Fibroblast of skin of scalp (primary cell): ENCODE measurements around the gene CADM4.

Experiments
- DNase-seq: peaks from one replicate; pipeline ENCODE4 v3.0.0-alpha.2; 2013

Gene CADM4

DNA sequence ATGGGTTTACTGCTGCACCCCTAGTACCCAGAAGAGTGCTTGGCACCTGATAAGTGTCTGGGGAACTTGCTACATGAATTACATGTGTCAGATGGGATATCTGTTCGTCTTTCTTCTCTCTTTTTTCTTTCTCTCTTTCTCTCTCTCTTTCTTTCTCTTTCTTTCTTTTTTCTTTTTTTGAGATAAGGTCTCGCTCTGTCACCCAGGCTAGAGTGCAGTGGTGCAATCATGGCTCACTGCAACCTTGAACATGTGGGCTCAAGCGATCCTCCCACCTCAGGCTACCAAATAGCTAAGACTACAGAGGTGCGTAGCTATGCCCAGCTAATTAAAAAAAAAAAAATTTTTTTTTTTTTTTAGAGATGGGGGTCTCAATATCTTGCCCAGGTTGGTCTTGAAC lies 6.1 kb downstream of the CADM4 start:
- DNase-seq, result no peak

DNA sequence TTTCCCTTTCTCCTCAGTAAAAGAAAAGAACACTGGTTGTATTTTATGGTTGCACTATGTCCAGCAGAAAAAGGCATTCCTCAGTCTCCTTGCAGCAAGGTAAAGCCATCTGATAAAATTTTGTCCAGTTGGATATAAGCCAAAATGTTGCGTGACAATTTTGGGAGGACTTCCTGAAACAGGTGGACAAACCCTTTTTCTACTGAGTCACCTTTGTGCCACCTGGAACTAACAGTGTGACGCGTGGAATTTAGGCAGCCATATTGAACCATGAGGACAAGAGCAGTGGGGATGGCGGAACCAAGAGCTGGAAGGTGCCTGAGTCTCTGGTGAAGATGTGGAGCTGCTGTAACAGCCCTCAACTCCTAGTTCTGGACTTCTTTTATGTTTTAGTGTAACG lies 8.2 kb downstream of the CADM4 start:
- DNase-seq, result no peak

DNA sequence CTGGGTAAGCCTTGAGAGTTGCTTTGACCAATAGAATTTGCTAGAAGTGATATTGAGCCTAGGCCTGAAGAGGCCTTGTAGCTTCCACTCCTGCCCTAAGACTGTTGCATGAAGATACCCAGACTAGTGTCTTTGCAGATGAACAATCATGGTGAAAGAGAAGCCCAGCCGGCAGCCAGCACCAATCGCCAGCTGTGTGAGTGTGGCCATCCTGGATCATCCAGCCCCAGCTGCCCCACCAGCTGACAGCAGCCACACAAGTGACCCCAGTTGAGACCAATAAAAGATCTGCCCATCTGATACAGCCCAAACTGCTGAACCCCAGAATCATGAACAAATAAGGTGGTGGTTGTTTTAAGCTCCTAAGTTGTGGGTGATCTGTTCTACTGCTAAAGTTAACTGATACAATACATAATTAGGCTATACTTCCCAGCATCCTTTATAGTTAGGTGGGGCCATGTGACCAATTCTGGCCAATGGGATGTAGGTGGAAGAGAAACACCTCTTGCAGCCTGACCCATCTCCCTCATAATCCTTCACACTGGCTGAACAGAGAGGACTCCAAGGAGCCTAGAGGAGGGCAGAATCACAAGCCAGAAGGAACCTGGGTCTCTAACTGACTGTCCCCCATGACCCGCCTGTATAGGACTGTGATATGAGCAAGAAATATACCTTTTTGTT lies 10.9 kb downstream of the CADM4 start:
- DNase-seq, result no peak

DNA sequence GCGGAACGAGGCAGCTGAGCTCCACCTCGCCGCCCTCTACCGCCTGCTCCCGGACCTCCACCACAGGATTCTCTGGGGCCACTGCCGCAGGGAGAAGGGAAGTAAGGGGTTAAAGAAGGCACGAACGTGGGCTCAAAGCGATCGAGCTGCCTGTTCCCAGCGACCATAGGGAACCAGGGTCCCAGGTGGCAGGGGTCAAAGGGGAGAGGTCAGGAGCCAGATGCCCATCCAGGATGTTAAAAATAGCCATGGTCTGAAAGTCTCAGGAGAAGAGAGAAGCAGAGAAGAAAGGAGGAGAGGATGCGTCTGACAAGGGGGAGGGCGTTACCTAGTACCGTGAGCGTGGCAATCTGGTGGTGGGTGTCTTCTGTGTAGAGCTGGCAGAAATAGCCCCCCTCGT lies 12.8 kb downstream of the CADM4 start:
- no peak for DNase-seq

DNA sequence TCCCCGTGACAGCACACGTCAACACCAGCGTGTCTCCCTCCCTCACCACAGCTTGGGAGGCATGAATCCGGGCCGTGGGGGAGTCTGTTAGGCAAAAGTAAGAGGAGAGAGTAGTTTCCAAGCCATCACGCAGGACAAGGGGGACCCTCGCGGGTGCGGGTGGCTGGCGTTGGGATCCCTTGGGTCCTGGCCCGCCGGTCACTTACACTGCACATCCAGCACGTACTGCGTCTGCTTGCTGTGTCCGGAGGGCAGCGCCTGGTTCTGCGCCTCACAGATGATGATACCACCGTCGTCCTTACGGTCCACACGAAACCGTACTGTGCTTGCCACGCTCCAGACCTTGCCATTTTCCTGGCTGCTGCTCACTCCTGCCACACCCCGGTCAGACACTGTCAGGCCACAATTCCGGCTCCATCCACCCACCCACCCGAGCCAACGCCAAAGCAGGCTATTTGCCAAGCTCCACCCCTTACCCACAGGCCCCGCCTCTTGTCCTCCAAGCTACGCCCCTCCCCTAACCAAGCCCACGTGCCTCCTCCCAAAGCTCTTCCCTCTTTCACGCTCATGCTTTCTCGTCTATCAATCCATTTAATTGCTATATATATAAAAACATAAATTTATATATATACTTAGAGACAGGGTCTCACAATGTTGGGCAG lies 13.6 kb downstream of the CADM4 start:
- peak; percentile 9 for DNase-seq

DNA sequence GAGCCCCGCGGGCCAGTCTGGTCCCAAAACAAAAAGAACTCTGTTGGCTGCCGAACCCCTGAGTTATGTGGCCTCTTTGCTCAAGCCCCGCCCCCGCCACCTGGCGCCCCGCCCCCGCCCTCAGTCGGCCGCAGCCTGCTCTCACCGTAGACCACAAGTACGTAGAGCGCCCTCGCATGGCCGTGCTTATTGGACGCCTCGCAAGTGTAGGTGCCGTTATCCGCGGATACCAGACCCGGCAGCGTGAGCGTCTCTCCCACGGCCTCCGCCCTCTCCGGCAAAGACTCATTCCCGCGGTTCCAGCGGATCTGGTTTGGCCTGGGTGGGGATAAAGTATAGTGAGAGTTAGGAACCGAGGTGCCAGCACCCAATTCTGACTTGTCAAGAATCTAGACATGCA lies 14.7 kb downstream of the CADM4 start:
- no peak for DNase-seq

DNA sequence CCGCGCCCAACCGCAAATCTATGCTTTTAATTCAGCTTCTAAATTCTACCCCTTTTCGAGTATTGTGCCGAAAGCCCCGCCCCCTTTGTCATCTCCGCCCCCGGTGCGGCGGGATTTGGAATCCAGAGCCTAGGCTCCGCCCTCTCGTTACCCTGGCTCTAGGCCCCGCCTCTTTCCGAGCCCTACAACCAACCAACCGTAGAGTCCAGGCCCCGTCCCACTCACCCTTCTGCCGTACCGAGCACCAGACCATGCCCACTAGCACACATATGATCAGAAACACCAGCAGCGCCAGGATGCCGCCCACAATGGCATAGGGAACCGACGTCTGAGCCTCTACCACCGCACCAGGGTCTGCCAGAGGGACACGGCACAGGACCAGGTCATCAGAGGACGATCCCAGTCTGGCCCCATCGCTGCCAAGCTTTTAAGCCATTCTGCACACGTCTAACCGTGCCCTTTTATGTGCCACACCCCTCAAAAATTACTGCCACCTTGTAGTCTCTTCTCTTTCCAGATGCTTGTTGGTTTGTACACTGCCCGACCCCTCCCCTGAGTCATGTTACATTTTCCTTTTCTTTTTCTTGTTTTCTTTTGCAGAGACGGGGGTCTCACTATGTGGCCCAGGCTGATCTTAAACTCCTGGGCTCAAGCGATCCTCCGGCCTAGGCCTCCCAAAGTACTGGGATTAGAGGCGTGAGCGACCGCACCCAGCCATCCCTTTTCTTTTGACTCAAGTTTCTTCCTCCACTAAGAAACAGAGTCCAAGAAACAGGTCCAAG lies 15.6 kb downstream of the CADM4 start:
- no peak for DNase-seq

DNA sequence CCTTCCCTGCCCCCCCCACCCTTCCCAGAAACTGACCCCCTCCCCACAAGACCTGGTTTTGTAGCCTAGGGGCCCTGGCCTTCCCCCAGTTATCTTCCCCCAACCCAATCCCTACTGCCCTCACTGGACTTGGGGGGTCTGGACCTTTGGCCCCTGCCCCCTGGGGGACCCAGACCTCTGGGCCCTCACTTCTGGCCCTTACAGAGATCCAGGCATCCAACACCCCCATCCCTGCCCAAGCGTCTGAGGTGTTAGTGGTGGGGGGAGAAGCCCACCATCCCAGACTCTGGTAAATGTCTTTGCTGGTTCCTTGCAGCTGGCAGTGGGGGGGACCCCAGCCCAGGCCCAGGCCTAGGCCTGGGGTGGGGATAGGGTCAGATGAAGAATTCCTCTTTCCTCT lies 16.7 kb downstream of the CADM4 start:
- DNase-seq, result no peak

DNA sequence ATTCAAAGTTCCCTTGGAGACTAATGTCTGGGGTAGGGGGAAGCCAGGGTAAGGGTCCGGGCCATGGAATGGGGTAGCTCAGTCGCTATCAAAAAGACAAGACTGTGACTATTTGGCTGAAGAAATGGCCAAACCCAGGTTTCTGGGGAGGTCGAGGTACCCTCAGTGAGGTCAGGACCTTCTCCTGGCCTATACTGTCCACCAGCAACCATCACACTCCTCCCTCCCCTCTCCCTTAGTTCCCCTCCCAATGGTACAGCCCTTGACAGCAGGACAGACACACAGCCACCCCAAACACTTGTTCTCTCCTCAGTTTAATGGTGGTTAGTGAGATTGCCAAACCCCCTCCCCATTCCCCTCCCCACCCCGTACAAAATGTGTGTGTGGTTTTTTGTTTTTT lies 17.6 kb downstream of the CADM4 start:
- DNase-seq, result no peak

DNA sequence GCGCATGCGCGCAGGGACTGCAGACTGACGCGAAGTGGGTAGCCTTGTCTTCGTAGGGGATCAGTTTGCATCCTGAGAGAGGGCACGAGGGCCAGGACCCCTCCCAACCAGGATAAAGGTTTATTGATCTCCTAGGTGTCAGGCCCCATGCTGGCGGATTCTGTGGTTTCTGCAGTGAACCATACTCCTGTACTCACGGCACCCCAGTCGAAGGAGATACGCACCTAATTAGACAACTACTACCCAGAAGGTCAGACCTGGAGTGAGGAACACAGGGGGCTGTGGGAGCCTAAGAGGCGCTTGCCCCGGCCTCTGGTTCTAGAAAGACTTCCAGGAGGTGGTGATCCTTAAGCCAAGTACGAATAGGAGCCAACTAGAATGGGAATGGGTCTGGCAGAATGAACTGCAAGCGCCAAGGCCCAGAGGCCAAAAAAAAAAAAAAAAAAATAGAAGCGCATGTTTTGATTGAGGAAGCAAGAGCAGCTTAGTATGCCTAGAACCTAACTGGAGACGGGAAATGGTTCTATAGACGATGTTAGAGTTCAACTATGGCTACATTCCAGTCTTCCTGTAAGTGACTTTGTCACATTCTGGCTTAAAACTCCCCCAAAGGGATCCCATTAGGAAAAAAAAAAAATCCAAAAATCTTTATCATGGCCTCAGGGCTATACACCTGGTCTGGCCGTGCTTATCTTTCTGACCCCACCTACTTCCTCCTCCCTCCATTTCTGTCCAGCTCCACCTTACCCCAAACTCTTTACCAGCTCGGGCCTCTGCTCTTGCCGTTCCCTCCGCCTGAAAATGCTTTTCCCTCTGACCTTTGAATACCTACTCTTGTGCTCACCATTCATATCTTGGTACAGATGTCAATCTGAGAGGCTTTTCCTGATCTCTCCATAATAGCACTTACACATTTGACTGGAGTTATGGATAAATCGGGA lies 19.3 kb downstream of the CADM4 start:
- DNase-seq, result no peak

DNA sequence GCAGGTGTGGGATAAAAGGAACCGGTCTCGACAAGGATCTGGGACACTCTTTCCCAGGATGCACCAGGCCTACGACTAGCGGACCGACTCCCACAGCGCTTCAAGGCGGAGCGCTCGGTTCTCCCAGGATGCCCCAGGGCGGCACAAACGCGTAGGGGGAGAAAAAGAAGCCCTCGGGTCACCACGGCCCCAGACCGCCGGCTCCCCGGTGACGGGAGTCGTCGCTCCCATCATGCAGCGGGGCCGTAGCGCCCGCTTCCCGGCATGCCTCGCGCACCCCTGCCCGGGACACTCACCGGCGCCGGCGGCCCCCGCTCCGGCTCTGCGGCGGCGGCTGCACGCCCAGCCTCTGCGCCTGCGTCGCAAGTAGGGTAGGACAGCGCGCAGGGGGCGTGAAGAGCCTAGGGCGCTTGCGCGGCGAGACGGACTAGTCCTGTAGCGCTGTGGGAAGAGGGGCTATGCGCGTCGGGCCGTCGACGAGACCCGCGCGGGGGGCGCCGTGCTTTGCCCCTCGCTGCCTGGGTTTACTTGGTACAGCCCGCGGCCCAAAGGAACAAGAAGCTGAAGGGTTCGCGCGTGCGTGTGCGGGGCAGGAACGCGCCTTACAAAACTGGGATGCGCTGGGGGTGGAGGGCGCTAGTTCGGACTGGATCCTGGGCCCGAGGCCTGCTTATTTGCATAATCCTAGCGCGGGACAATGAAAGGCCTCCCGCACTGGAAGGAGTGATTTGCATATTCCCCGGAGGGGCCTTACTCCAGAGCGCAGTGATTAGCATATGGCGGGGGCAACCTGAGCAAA lies 20.2 kb downstream of the CADM4 start, which contains the start of gene ZNF428:
ZNF428 (minus strand) TSS at position 368 of the 799 bp plus-strand sequence. CDS start 5,325 bp downstream, outside the sequence.
- DNase-seq, result peak; percentile 90

DNA sequence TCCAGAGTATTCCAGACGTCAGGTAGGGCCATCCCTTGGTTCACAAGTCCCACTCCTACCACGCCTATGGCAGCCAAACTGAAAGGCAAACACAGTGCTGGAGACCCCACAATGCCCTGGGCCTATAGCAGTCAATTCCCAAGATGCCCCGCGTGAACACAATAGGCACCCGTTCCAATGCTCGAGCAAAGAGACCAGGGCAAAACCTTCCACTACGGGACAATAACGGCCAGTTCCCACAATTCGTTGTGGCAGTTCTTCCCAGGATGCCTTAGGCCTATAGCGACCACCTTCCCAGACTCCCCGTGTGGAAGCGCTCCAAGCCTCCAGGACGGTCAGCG lies 20.8 kb downstream of the CADM4 start:
- peak; percentile 43 for DNase-seq

DNA sequence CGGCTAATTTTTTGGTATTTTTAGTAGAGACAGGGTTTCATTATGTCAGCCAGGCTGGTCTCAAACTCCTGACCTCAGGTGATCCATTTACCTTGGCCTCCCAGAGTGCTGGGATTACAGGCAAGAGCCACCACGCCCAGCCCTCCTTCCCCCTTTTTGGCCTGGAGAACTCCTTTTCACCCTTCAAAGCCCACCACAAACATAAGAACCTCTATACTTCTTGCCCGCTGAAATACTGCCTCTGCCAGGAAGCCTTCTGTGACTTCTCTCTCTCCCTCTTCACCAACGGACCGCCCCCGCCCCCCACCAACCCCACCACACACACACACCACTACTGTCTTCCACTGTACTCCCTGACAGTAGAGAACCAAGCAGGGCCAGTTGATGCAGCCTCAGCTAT lies 22.7 kb downstream of the CADM4 start:
- no peak for DNase-seq

DNA sequence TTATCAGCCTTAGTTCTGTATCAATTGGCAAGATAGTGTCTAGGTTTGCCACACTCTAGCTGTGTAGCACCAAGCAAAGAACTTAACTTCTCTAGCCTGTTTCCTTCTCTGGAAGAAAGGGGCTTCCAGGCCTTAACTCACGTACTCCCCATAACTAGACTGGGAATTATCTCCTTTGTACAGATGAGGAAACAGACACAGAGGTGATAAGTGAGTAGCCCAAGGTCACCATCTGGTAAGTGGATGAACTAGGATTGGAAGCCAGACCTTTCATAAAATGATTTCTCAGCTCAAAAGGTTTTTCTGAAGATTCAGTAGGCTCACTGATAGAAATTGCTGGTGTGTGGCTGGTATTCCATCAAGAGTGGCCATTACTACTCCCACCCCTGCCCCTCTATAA lies 23.3 kb downstream of the CADM4 start:
- DNase-seq, result no peak

DNA sequence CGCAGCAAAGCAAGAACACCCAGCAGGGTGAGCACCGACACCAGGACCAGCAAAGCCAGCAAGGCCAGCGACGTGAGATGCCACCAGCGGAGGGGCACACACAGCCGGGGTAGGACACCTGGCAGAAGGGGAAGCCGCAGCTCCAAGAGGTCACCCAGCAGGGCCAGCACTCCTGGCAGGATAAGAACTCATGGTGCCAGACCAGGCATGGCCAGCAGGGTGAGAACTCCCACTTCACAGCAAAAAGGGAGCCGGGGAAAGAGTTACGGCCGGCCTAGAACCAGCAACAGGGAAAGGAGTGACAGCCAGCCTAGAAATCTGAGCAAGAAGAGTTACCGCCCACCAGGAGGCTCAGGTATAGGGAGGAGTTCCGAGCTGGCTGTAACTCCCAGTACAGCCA lies 27.3 kb downstream of the CADM4 start:
- DNase-seq, result no peak

DNA sequence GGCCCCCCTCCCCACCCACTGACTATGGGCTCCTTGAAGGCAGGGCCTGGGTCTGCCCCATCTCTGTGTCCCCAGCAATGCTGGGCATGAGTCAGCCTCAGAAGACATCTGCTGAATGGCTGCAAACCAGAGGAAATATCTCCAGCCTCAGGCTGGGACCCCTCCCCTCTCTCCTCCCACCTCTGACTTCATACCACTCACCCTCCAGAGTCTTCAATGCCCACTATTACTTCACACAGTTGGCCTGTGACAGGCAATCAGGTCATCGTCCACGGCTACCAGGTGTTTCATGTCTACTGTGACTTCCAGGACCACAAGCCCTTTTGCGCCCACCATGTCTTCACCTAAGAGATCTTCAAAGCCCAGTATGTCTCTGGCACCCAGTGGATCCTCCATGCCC lies 27.9 kb downstream of the CADM4 start, which contains the start of gene SRRM5:
SRRM5 (plus strand) TSS at position 301 of the 400 bp plus-strand sequence; CDS start at position 335, 34 bp downstream.
- no peak for DNase-seq

DNA sequence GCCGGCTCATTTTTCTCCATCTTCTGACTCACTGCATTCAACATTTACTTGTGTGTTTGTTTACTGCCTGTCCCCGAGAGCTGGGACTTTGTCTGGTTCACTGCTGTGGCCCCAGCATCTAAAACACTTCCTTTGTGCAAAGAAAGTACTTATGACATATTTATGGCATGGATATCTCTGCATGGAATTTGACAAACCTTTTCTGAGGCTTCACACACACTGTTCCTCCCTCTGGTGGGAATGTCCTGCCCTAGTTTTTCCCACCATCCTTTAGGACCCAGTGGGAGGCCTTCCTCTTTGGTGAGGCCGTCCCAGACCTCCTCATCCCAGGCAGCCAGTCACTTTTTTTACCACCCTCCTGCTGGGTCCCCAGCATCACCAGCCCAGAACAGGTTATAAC lies 29.2 kb downstream of the CADM4 start:
- peak; percentile 50 for DNase-seq

DNA sequence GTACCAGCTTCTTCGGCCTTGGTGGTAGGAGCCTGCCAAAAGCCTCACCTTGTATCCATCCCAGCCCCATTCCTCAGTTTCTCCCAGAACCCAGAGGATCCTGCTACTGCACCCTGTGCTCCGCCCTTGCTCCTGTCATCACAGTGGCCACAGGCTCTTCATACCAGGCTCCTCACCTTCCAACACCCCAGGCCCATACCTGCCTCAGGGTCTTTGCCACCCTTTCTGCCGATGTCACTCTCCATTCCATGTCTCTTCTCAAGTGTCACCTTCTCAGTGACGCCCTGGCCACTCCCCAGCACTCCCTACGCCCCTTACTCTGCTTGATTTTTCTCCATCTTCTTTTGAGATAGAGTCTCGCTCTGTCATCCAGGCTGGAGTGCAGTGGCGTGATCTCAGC lies 29.8 kb downstream of the CADM4 start:
- DNase-seq, result no peak

DNA sequence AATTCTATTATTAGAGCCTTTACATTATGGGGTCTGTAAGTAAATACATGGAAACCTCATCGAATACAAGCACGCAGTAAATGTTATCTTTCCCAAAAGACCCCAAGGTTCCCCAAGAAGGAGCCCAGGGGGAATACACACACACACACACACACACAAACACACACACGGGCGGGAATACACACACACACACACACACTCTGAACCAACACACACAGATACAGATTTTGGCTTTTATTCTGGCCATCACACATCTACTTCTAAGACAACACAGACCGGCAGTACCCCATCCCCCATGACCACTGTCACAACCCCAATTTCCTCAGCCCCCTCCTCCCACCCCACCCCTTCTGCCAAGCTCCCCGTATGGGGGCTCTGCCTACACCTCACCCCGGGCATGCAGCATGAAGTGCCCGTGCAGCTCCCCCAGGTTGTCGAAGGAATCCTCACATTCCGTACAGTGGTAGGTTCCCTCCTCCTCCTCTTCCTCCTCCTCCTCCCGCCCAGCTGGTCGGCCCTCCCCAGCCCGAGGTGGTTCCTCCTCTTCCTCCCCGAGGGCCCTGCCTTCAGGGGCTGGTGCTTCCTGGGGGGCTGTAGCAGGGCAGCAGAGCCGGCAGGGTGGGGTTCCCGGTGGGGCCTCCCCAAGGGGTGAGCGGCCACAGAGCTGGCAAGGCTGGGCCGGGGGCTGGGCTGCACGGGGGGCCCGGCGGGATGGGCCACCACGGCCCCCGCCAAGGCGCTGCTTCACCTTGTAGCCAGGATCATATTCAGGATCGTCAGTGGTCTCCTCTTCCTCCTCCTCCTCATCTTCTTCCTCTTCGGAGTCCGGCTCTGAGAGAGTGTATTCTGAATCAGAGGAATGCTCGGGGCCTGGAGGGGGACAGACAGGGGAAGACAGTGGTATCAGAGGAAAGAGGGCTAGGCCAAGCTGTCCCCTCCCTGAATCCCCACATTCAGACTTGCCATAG lies 32.1 kb downstream of the CADM4 start:
- no peak for DNase-seq

DNA sequence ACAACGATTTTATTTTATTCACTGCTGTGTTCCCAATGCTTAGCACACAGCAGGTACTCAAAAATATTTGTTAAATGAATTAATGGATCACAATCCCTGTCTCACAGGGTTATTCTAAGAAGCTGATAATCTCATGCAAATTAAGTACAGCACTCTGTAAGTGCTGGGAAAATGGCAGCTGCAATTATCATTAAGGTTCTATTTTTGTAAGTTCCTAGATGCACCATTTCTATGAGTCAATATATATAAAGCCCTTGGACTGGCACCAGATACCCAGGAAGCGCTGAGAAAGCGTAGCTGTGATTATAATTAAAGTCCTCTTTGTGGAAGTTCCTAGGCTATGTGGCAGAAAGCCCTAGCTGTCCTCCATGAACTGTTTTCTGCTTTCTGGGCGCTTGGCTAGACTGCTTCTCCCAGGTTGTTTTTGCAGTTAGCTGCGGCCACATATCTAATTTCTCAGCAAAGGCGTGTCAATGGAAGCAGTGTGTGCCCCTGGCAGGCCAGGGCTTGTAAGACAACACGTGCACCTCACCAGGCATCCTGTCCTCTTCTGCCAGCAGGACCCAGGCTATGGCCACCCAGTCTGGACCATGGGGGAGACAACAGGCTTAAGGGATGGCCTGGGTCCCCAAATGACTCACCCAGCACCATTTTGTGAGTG lies 33.0 kb downstream of the CADM4 start:
- DNase-seq, result no peak
